Hematopoietic multipotent progenitor cell treated with erythropoietin and hydrocortisone succinate and interleukin-3 and kit ligand, for 8 days (in vitro differentiated cells): ENCODE measurements around the gene TMEM213.
A peak's percentile ranks its signal among the peaks of the same experiment; 100 is the strongest.
"Not testable (repeated sequence)": the region's sequence is repeated elsewhere in the genome, so short reads cannot be mapped to it uniquely, and the experiment has no call there.

Source experiments
- DNase-seq: peaks from one replicate; pipeline ENCODE4 v3.0.0-alpha.2; 2015

TMEM213 gene, protein sequence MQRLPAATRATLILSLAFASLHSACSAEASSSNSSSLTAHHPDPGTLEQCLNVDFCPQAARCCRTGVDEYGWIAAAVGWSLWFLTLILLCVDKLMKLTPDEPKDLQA

DNA sequence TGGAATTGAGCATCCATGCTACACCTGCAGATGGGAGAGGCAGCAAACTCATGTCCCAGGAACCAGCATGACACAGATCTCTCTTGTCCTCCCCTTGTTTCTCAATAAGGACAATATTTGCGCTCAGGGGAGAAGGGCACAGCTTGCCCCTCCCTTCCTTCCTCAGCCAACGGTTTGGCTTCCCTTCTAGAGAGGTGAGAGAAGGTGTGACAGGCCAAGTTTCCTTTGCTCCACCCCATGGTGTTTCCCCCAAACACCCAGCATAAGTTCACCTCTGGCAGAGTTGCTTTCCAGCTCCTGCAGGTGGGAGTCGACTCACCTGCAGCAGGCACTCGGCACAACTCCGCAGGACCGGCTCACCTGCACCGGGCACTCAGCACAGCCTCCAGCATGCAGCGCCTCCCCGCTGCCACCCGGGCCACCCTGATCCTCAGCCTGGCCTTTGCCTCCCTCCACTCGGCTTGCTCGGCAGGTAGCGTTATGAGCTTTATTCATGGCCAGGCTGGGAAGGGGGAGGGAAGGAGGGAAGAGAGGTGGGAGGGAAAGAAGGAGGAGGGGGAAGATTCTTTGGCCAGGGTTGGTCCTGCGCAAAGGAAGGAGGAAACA lies at the start of gene TMEM213, which contains the start of gene ATP6V0A4:
TMEM213 (plus strand) TSS at position 280 of the 606 bp plus-strand sequence; CDS start at position 391, 111 bp downstream.
ATP6V0A4 (minus strand) TSS at position 482 of the 606 bp plus-strand sequence. CDS start 26,949 bp downstream, outside the sequence.
- DNase-seq = no peak

DNA sequence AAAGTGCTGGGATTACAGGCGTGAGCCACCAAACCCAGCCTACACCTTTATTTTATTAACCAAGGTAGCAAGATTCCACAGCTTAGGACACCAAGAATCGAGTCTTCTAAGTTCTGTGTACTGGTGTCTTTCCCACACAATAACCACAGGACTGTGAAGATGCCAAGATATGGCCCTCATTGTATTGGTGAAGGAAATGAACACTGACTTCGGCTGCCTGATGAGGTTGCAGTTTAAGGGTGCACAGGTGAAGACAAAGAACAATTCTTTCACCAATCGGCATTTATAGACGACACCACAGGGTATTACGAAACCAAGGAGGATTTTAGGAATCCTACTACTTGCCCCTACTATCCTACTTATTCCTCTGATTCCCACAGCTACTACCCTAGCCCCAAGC lies 49.1 kb upstream of the TMEM213 start:
- no peak for DNase-seq

DNA sequence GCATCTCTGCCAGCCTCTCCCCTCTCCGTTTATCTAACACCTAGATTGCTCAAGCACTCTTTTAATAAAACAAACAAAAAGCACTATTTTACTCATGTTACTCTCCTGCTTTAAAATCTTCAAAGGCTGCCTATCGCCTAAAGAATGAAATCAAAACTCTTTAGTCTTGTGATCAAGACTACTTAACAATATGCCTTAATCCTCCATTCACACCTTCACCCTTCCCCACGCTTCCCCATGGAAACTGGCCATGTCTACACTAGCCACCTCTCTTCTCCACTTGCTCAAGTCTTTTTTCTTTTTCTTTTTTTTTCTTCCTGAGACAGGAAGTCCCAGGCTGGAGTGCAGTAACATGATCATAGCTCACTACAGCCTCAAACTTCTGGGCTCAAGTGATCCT lies 47.8 kb upstream of the TMEM213 start:
- DNase-seq = no peak

DNA sequence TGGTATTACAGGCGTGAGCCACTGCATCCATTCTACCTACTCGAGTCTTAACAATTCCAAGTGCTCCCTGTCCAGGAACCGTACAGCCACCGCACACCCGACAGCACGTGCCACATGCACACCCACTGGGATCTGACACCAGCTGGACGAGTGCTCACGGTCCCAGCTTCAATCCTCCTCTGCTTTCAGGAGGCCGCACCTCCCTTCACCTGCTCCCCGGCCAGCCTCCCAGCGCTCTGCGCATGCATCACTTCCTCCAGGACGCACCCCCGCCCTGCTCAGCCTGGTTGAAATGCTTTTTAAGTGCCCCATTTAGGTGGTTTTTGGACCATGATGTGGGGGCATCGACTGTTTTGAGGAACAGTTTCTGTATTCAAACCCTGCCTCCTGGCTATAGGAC lies 47.3 kb upstream of the TMEM213 start:
- DNase-seq = no peak

DNA sequence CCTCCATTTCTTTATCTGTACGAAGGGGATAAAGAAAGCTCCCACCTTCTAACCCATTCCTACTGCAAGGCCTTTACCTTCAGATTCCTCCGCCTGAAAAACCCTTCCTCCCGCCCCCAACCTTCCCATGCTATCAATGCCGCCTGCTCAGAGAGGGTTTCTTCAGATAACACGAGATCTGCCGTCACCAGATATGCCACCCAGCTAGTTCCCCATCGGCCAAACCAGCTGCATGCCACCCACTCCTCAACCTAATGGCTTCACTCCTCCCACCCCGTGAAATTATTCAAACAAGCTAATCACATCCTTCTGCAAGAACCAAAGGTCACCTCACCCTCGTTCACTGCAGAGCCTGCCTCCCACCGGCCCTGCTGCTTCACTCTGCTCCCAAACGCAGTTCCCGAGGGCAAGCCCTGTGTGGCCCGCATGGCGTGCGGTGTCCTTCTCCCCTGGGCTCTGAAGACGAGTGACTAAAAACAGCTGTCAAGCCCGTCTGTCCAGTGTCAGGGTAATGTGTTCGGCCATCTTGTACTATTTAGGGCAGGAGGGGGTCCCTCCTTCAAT lies 46.8 kb upstream of the TMEM213 start:
- DNase-seq = no peak

DNA sequence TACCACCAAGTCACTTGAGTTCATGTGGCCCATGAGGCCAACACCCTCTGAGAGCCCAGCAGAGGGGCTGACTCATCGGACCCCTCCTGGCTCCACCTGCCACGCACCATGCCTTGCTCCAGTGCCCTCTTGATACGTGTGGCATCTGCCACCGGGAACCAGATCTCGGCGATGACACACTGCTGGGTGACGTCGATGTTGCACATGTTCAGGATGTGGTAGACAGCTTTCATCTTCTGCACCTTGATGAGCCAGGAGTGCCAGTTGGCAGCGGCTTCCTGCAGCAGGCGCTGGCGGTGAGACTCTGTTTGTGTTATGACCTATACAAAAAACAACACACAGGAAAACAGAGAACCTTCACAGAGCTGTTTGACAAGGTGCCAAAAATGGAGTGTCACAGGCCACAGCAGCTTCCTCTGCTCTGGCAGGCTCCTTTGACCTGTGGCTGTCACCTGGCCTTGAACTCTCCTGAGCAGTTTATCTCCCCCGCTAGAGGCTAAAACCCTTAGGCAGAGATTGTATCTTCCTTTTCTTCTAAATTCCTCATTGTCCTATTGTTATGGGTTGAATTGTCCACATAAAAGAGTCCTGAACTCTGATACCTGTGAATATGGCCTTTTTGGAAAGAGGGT lies 45.2 kb upstream of the TMEM213 start:
- DNase-seq = peak; percentile 4

DNA sequence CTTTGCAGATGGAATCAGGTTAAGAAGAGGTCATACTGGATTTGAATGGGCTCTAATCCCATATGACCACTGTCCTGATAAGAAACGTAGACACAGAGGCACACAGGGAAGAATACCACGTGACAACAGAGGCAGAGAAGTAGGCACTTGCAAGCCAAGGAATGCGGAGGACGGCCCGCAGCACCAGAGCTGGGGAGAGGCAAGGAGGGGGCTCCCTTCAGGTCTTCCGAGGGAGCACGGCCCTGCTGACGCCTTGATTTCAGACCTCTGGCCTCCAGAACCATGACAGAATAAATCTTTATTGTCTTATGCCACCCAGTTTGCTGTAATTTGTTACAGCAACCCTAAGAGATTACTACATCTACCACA lies 44.7 kb upstream of the TMEM213 start:
- DNase-seq = no peak

DNA sequence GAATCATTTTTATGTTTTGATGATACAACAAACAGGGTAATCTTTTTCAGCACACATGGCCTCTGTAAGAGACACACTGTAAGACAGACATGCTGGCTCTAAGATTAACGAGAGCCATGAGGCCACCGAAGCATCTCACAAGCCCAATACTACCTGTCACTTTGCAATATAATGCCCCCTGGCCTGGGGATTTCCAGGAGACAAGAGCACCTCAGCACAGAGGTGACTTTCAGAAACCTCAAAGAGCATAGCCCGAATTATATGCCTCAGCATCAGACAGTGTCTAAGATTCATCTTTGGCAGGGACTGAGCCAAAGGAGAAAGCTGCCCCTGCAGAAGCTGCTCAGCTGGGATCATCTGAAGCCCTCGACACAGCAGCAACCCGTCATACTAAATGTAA lies 44.2 kb upstream of the TMEM213 start:
- DNase-seq = no peak

DNA sequence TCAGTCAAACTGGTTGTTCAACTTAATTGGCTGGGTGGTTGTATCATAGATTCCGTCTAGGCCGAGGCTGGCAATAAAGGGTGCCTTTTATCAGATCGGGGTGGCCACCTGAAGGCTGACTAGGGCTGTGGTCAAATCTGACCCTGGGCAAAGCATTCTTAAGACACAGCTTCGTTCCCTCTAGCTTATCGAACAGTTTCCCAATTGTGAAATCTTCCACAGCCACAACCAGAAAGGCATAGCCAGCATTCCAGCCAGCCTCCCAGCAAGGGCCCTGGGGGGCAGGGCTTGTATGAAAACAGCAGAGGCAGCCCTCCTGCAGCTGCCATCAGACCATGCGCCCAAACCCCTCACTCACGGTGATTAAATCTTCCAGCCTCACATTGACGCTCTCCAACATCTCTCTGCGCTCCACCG lies 42.5 kb upstream of the TMEM213 start:
- no peak for DNase-seq

DNA sequence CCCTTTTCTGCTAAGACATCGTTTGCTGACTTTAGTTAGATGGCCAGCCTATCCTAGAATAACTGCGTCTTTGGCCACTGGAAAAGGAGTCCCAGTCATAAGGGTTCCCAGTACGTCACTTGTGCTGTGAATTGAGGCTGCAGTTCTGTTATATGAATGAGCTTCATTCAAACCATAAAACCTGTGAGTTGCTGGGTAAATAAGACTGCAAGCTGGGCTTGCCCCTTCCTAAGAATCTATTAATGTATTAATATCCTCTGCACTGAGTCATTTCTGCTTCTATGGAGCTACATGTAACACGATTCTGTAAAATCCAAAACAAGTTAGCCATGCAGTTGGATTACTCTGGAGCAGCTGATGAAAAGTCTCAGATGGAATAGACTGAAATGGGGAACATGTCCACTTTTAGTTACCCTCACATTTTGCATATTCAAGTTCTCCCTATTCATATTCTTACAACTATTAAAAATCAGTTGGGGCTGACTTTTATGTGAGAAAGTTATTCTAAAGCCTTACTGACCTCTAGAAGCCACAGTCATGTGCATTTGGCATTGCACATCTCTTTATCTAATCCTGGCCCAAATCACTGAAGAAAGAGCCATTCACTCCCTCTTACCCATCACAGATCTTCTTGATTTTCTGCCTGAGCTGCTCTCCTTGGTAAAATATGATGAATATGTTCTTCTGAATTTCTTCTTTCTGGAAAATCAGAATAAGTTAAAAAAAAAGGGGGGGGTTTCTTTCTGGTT lies 41.8 kb upstream of the TMEM213 start:
- no peak for DNase-seq

DNA sequence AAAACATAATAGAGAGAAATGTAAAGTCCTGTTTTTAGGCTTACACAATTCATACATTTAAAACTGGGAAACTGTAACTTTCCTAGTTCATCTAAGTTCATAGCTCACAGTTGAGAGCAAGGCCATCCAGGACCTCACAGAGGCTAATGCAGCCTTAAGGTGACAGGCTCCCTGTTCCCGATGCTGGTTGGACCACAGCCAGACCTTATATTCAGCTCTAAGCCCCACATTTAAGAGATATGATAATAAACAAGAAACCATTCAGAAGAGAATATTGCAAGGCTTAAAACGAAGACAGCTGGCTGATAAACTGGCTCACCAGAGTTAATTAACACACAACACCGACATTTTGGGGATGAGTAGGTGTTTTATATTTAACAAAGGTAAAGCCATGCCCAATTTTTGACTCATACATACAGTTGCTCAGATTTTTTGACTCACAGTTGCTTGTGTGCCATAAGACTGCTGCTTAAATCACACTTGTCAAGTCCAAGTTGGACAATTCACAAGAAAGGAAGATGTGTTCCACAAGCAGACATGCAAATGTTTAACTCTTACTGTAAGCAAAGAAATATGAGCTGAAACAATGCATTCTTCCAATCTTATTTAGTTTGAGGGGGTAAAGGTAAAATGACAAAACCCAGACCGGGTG lies 41.1 kb upstream of the TMEM213 start:
- no peak for DNase-seq

DNA sequence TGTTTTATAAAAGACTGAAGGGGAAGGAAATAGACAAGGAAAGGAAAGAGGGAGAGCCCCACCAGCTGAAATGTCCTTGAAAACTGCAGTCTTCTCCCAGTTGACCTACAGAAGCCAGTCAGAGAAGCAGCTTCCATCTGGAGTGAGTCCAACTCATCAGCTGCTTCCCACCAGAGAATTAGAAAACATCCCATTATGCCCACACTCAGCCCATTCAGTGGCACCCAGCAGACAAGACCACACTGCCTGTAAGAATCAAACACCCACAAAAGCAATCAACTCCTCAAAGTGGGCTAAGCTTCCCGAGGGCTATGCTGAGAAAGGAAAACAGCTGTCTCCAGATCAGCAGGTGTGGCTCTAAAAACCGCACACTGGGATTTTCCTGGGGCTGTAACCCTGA lies 29.6 kb upstream of the TMEM213 start:
- no peak for DNase-seq

DNA sequence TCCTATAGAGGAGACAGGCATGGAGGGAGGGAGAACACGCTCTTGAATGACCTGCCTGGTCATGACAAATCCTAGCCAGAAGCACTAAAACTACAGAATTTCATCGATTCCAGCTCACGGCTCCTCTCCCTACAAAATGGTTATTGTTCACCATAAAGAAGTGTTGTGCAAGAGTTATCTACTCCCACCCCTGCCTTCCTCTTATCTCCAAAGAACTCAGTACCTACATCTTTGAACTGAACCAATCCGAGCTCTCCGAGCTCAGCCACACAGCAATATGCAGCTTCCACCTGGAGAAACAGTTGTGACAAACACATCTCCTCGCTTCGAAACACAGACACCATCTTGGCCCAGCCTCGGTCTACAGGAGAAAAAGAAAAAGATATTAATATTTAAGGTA lies 26.9 kb upstream of the TMEM213 start:
- no peak for DNase-seq

DNA sequence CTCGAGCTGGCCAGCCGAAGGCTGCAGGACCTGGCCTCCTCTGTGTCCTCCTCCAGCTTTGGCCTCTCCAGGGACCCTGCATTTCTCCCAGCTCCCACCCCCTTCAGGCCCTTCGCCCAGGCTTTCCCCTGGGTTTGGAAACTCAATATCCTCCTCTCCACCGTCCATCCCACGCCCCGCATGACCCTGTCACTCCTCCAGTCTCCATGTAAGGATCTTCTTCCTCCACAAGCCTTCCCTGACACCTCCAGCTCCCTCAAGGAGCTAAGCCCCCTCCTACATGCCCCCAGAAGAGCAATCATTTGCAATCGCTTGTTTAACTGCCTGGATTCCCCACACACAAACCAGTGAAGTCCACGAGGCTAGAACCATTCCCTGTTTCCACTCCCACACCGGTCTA lies 24.6 kb upstream of the TMEM213 start:
- DNase-seq = no peak

DNA sequence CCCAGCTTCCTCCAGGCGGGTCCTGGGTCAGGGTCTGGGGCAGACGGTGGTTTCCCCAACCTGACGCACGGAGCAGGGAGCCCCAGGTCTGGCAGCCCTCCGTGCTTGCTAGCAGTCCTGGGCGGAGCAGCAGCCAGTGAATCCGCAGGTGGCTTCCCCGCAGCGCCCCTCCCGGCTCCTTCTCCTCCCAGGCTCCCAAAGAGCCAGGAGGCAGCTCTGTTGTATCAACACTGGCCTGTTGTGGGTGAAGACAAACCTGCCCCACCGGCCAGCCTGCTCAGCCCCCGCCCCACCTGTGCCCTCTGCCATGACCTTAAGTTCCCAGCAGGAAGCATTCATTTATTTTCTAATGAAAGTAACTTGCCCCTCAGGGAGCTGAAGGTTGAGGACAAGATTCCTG lies 24.0 kb upstream of the TMEM213 start:
- DNase-seq = no peak

DNA sequence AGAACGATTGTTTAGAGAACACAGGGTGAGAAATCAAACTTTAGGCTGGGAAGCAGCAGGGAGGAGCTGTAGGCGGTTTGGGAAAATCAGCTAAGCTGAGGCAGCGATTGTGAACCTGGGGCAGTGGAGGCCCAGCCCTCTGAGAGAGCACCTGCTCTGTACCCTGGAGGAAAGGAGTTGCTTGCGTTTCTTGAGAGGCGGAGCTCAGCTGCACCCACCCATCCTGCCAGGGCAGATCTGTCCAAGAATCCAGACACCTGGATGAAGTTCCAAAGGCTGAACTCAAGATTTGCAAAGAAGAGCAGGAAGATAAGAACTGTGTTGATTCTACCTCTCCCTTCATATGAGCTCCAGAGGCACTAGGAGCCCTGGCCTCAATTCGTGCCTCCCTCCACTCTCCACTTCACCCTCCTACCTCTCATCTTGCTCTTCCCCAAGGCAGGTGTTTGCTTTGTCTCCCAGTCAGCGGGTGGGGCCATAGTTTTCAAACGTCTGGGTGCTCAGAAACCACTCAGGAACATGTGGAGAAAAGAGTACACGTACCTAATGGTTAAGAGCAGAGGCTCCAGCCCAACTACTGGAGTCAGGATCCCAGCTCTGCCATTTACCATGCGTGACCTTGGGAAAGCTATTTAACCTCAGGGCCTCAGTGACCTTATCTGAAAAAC lies 21.5 kb upstream of the TMEM213 start:
- DNase-seq = no peak

DNA sequence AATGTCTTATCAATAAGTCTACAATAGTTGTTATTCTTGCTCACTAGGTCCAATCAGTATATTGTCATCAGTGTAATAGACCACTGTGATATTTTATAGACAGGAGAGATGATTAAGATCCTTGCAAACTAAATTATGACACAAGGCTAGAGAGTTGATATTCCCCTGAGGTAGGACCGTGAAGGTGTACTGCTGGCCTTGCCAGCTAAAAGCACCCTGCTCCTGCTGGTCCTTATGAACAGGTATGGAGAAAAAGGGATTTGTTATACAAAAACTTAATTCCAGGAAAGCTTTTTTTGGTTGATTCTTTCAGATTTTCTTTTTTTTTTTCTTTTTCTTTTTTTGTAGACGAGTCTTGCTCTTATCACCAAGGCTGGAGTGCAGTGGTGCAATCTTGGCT lies 16.8 kb upstream of the TMEM213 start:
- no peak for DNase-seq

DNA sequence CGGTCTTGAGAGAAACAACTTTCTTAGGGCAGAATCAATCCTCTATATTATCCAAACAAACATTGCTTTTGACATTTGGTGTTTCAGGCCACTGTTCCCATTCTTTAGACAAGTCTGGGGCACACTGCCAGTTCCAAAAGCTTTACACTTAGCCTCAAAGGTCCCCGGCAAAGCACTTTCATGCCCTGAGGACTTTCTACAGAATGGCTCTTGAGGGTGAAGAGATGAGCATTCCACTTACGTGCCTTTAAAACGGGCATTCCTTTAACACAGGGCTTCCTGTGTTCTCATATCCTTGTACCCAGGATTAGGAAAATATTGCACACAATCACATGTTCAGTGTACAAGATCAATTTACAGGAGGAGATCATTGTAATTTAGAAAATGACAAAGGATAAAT lies 13.1 kb upstream of the TMEM213 start:
- DNase-seq = no peak

DNA sequence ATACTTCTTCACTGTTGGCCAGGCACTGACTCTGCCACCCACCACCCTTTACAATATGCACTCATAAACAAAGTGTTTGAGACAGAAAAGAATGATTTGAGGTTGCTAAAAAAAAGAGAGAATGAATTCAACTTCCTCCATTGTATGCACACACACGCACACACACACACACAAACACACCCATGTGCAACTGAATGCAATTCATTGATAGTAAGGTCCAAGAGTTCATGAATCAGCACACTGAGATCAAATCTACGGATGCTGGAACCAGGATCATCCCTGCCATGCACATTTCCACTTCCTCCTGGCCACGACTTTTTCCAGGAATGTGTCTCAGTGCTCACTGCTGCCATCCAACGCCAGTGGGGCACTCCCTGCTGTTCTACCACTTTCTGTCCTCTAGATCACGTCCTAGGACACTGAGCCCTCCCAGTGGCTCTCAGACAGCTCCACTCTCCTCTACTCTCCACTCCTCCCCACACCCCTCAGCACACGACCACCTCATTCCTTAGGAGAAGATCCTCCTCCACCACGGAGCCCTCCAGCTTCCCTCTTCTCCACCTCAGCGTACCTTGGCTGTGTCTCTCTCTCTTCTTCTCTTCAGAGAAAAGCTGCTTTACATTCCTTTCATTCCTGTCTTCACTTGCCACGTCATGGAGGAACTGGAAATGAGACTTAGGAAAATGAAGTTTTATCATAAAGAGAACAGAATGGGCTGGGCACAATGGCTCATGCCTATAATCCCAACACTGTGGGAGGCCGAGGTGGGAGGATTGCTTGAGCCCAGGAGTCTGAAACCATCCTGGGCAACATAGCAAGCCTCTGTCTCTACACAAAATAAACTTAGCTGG lies 12.0 kb upstream of the TMEM213 start:
- no peak for DNase-seq

DNA sequence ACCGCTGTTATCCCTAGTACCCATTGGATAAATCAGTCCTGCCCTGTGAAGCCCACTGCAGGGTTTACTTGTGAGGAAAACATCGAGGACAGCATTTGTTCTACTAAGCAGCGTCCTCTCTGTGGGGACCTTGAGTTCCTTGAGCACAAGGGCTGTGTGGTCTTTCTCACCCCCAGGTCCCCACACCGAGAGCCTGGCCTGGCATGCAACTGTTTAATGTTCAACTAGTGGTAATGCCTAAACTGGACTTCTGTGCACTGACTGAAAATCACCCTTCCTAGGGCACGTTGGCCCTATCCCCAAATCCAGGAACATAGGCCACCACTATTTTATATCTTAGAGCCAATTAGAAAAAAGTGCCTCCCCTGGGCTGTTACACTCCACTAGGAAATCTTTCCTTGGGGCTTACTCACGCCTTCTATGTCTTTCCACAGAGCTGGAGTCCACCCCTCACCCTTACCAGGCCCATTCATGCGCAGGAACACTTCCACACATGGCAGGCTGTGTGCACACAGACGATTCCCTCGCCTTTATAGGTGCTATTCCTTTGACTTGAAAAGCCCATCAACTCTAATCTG lies 1.7 kb upstream of the TMEM213 start:
- no peak for DNase-seq

DNA sequence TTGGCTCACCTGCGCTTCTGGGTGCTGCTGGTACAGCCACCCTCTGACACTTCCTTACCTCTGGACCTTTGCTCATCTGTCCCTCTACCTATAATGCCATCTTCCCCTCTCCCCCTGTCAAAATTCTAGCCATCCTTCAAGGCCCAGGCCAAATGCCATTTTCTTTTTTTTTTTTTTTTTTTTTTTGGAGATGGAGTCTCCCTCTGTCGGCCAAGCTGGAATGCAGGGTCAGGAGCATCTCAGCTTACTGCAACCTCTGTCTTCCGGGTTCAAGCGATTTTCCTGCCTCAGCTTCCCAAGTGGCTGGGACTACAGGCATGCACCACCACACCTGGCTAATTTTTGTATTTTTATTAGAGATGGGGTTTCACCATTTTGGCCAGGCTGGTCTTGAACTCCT lies 748 bp upstream of the TMEM213 start:
- not testable (repeated sequence) for DNase-seq
